Measurements from ENCODE around the gene SRSF9. TPM values are rescaled to one million over a fixed set of nuclear protein-coding genes. Genes with fewer than 3 reads are reported as not detected.

Gene SRSF9
- total RNA-seq, 1 donor from 2014 or later: 151 TPM

- TF ChIP-seq, protein P1, sequence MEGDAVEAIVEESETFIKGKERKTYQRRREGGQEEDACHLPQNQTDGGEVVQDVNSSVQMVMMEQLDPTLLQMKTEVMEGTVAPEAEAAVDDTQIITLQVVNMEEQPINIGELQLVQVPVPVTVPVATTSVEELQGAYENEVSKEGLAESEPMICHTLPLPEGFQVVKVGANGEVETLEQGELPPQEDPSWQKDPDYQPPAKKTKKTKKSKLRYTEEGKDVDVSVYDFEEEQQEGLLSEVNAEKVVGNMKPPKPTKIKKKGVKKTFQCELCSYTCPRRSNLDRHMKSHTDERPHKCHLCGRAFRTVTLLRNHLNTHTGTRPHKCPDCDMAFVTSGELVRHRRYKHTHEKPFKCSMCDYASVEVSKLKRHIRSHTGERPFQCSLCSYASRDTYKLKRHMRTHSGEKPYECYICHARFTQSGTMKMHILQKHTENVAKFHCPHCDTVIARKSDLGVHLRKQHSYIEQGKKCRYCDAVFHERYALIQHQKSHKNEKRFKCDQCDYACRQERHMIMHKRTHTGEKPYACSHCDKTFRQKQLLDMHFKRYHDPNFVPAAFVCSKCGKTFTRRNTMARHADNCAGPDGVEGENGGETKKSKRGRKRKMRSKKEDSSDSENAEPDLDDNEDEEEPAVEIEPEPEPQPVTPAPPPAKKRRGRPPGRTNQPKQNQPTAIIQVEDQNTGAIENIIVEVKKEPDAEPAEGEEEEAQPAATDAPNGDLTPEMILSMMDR (IDR thresholded peaks at IDR 0.05): no peak
- H3K27ac Mint-ChIP-seq (ENCODE audit: unreplicated experiment): peak overlapping the region; percentile 91
- H3K9me3 Mint-ChIP-seq (ENCODE audit: unreplicated experiment): no peaks in the 10 kb centered on the region
- peaks cover 35% of the 10 kb centered on the region for H3K4me1 Mint-ChIP-seq (ENCODE audit: unreplicated experiment)
- DNase-seq (ENCODE audit: extremely low spot score, unreplicated experiment): no peak
- H3K36me3 Mint-ChIP-seq (ENCODE audit: unreplicated experiment): peaks cover 17% of the 10 kb centered on the region
- peak overlapping the region; percentile 89 for H3K4me3 Mint-ChIP-seq (ENCODE audit: unreplicated experiment)
- H3K27me3 Mint-ChIP-seq (ENCODE audit: unreplicated experiment): no peaks in the 10 kb centered on the region
These were observed 1.2 kb downstream of the SRSF9 start for GRCh38 chr12:120468325-120468820.

- H3K4me1 Mint-ChIP-seq (ENCODE audit: unreplicated experiment): peaks cover 32% of the 10 kb centered on the region
- H3K9me3 Mint-ChIP-seq (ENCODE audit: unreplicated experiment): no peaks in the 10 kb centered on the region
- TF ChIP-seq, protein P1 (IDR thresholded peaks at IDR 0.05): no peak
- H3K36me3 Mint-ChIP-seq (ENCODE audit: unreplicated experiment): peaks cover 17% of the 10 kb centered on the region
- H3K27ac Mint-ChIP-seq (ENCODE audit: unreplicated experiment): peak overlapping the region; percentile 91
- H3K27me3 Mint-ChIP-seq (ENCODE audit: unreplicated experiment): no peaks in the 10 kb centered on the region
- no peak for DNase-seq (ENCODE audit: extremely low spot score, unreplicated experiment)
- peak overlapping the region; percentile 89 for H3K4me3 Mint-ChIP-seq (ENCODE audit: unreplicated experiment)
These were observed 2.1 kb downstream of the SRSF9 start for GRCh38 chr12:120467439-120467838.

GRCh38 chr12:120466560-120467315 lies 2.8 kb downstream of the SRSF9 start:
- Mint-ChIP-seq H3K27me3 (ENCODE audit: unreplicated experiment) (no peaks in the 10 kb centered on the region), H3K27ac (ENCODE audit: unreplicated experiment) (no peak overlapping the region), H3K4me1 (ENCODE audit: unreplicated experiment) (peaks cover 29% of the 10 kb centered on the region), H3K36me3 (ENCODE audit: unreplicated experiment) (peaks cover 19% of the 10 kb centered on the region), H3K4me3 (ENCODE audit: unreplicated experiment) (peak overlapping the region; percentile 22), H3K9me3 (ENCODE audit: unreplicated experiment) (no peaks in the 10 kb centered on the region)
- TF ChIP-seq, protein P1 (IDR thresholded peaks at IDR 0.05): peak; percentile 65
- DNase-seq (ENCODE audit: extremely low spot score, unreplicated experiment): no peak

- TF ChIP-seq, protein P1 (IDR thresholded peaks at IDR 0.05): no peak
- DNase-seq (ENCODE audit: extremely low spot score, unreplicated experiment): no peak
- no peaks in the 10 kb centered on the region for H3K9me3 Mint-ChIP-seq (ENCODE audit: unreplicated experiment)
- H3K27me3 Mint-ChIP-seq (ENCODE audit: unreplicated experiment): no peaks in the 10 kb centered on the region
- H3K27ac Mint-ChIP-seq (ENCODE audit: unreplicated experiment): no peak overlapping the region
- H3K4me3 Mint-ChIP-seq (ENCODE audit: unreplicated experiment): no peak overlapping the region
- peaks cover 24% of the 10 kb centered on the region for H3K36me3 Mint-ChIP-seq (ENCODE audit: unreplicated experiment)
- peaks cover 29% of the 10 kb centered on the region for H3K4me1 Mint-ChIP-seq (ENCODE audit: unreplicated experiment)
These were observed 3.8 kb downstream of the SRSF9 start for GRCh38 chr12:120465756-120466155.

DNA sequence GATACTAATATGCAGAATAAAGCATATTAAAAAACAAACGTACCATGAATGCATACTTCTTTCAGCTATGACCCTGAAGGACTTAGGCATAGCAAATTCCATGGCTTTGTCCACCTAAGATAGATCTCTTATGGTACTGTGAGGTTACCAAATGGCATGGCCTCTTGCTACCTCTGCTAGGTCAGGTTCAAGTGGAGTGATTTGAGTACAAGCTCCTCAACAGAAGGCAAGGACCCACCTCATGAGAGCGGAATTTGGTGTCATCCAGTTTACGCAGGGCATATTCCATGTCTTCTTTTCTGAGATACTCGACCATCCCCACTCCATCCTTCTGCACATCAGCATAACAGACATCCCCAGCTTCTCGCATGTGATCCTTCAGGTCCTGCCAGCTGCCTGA lies 5.8 kb downstream of the SRSF9 start:
- Mint-ChIP-seq H3K4me1 (ENCODE audit: unreplicated experiment) (peaks cover 20% of the 10 kb centered on the region), H3K27me3 (ENCODE audit: unreplicated experiment) (no peaks in the 10 kb centered on the region), H3K9me3 (ENCODE audit: unreplicated experiment) (no peaks in the 10 kb centered on the region), H3K36me3 (ENCODE audit: unreplicated experiment) (peaks cover 35% of the 10 kb centered on the region), H3K27ac (ENCODE audit: unreplicated experiment) (no peak overlapping the region), H3K4me3 (ENCODE audit: unreplicated experiment) (no peak overlapping the region)
- TF ChIP-seq, protein P1 (IDR thresholded peaks at IDR 0.05): no peak
- DNase-seq (ENCODE audit: extremely low spot score, unreplicated experiment): no peak
